Measurements from ENCODE around the gene HYAL2.

HYAL2 gene

GRCh38 chr3:50355829-50356552 is 33.4 kb upstream of the HYAL2 start:
- TF ChIP-seq, protein P1, sequence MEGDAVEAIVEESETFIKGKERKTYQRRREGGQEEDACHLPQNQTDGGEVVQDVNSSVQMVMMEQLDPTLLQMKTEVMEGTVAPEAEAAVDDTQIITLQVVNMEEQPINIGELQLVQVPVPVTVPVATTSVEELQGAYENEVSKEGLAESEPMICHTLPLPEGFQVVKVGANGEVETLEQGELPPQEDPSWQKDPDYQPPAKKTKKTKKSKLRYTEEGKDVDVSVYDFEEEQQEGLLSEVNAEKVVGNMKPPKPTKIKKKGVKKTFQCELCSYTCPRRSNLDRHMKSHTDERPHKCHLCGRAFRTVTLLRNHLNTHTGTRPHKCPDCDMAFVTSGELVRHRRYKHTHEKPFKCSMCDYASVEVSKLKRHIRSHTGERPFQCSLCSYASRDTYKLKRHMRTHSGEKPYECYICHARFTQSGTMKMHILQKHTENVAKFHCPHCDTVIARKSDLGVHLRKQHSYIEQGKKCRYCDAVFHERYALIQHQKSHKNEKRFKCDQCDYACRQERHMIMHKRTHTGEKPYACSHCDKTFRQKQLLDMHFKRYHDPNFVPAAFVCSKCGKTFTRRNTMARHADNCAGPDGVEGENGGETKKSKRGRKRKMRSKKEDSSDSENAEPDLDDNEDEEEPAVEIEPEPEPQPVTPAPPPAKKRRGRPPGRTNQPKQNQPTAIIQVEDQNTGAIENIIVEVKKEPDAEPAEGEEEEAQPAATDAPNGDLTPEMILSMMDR (IDR thresholded peaks at IDR 0.05; ENCODE audit: borderline replicate concordance, insufficient read depth, low read depth, low read length), result no peak
- no peak overlapping the region for H3K4me3 ChIP-seq (ENCODE audit: low read depth, low read length)

- no peak overlapping the region for H3K4me3 ChIP-seq (ENCODE audit: low read depth, low read length)
- TF ChIP-seq, protein P1 (IDR thresholded peaks at IDR 0.05; ENCODE audit: borderline replicate concordance, insufficient read depth, low read depth, low read length), result no peak
Measured at GRCh38 chr3:50354850-50355249, 32.3 kb upstream of the HYAL2 start.

DNA sequence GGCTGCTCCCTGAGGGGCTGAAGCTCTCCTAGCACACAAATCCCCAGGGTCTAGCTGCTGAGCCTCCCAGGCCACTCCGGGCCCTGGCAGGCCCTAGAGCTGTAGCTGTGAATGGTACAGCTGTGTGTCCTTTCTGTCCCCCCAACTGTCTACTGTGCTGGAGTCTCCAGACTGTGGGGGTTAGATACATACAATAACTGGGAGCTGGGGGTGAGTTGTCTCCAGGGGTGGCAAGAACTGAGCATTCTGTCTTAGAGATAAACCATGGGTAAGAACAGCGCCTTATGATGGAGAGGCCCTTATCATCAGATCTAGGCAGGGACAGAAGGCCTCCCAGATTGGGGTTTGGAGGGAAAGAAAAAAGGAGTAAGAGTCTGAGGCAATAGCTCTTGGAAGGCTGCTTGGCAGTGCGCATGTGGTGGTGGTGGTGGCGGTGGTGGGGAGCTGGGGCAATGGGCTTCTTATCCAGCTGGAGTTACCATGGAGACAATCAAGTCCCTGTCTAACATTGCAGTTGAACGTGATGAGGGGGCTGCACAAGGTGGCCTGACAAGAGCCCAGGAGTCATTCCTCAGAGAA is 31.7 kb upstream of the HYAL2 start:
- no peak overlapping the region for H3K4me3 ChIP-seq (ENCODE audit: low read depth, low read length)
- TF ChIP-seq, protein P1 (IDR thresholded peaks at IDR 0.05; ENCODE audit: borderline replicate concordance, insufficient read depth, low read depth, low read length), result no peak

- TF ChIP-seq, protein P1 (IDR thresholded peaks at IDR 0.05; ENCODE audit: borderline replicate concordance, insufficient read depth, low read depth, low read length), result no peak
- H3K4me3 ChIP-seq (ENCODE audit: low read depth, low read length), result no peak overlapping the region
Measured at GRCh38 chr3:50353245-50354004, 30.9 kb upstream of the HYAL2 start.

DNA sequence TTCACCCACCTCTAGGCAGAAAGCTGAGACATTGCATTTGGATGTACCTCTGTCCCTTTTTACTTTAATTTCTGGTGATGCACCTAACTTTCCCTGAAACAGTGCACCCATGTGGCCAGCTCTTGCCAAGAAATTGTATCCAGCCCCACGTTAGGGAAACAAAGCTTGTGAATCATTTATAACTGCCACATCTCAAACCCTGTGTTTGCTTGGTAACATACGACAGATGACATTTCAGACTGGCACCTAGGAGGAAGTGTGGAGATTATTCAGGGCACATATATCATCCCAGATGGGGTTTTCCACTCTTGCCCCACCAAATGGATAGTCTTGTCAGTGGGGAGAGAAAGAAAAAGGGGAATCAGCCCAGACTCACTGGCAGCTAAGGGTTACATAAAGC is 30.2 kb upstream of the HYAL2 start:
- H3K4me3 ChIP-seq (ENCODE audit: low read depth, low read length), result no peak overlapping the region
- TF ChIP-seq, protein P1 (IDR thresholded peaks at IDR 0.05; ENCODE audit: borderline replicate concordance, insufficient read depth, low read depth, low read length), result 0 out of 2 replicates have a peak, but pooled peaks have one; percentile 10

- TF ChIP-seq, protein P1 (IDR thresholded peaks at IDR 0.05; ENCODE audit: borderline replicate concordance, insufficient read depth, low read depth, low read length), result no peak
Measured at GRCh38 chr3:50351323-50351697, 28.8 kb upstream of the HYAL2 start.

More at GRCh38 chr3:50351323-50351697, 28.8 kb upstream of the HYAL2 start:
- H3K4me3 ChIP-seq (ENCODE audit: low read depth, low read length), result peak overlapping the region; percentile 99

Data from GM12875 (cell line).